GM21825 (cell line): ENCODE measurements around the gene C1orf21.
A peak's percentile ranks its signal among the peaks of the same experiment; 100 is the strongest.
"Not testable (repeated sequence)": the region's sequence is repeated elsewhere in the genome, so short reads cannot be mapped to it uniquely, and the experiment has no call there.

Source experiments
- ATAC-seq: cut with Tn5 transposase; IDR thresholded peaks from one replicate; pipeline ENCODE4 v1.9.1; 2021; ENCODE audit warnings: mild to moderate bottlenecking, moderate library complexity; ENCODE audit not compliant: unreplicated experiment

Gene C1orf21, protein sequence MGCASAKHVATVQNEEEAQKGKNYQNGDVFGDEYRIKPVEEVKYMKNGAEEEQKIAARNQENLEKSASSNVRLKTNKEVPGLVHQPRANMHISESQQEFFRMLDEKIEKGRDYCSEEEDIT

DNA sequence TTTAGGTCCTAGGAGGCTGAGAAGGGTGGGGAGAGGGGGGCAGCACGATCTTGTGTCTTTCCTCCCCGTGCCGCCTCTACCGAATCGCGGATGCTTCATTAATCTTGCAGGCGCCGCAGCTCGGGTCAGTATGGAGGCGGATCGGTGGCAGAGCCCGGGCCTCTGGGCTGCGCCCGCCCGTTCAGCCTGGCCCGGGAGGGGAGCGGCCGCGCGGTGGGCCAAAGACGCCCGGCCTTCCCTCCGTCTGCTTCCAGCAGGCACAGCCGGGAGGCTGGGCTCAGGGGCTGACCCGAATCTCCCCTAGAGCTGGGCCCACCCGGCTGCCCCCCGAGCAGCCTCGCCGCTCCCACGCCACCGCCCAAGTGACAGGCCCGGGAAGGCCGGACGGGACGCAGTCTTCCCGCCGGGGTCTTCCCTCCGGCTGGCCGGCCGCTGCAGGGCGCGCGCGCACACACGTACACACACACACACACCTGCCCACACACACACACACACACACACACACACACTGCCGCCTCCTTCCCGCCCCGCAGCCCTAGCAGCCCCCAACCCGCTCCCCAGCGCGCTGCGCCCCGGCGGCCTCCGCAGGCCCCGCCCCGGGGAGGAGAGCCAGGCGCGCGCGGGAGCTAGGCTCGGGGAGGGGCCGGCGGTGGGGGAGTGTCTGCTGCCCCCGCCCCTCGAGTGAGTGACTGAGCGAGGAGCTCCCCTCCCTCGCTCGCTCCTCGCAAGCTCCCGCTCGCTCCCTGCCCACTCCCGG, at the start of gene C1orf21:
TSS of gene C1orf21 (plus strand) at position 718 of the 757 bp plus-strand sequence. CDS start 90,481 bp downstream, outside the sequence.
- ATAC-seq: peak; percentile 80

DNA sequence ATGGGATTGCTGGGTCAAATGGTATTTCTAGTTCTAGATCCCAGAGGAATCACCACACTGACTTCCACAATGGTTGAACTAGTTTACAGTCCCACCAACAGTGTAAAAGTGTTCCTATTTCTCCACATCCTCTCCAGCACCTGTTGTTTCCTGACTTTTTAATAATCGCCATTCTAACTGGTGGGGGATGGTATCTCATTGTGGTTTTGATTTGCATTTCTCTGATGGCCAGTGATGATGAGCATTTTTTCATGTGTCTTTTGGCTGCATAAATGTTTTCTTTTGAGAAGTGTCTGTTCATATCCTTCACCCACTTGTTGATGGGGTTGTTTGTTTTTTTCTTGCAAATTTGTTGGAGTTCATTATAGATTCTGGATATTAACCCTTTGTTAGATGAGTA, 49.0 kb upstream of the C1orf21 start:
- not testable (repeated sequence) for ATAC-seq

DNA sequence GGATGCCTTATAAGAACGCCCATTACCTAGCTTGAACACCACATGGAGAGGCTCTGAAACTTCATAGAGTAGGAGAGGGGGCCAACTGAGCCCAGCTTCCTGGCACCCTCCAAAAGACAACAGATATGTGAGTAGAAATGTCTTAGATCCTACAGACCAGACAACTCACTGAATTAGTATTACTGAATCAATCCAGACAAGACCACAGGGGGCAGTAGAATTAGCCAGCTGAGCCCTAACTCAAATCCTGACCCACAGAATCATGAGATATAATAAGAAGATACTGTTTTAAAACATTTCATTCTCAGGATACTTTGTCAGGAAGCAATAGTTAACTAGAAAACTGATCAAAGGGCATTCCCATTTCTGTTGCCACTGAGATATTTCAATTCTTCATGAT, 45.8 kb upstream of the C1orf21 start:
- ATAC-seq: no peak

DNA sequence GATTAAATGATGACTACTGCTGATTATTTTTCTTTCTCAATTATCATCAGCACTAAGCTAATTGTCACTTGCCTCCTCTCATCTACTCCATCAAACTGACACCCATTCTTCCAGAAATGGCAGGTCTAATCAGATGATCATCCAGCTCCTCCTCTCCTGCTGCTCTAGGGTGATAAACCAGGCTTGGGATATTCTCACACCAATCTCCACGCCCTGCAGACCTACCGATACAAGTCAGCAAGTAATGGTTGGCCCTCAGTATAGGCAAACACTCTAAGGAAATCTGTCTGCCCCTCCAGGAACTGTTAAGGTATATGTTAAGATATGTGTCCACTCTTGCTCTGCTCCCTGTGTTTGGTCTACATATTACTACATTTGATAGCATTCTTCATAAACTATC, 36.3 kb upstream of the C1orf21 start:
- no peak for ATAC-seq

DNA sequence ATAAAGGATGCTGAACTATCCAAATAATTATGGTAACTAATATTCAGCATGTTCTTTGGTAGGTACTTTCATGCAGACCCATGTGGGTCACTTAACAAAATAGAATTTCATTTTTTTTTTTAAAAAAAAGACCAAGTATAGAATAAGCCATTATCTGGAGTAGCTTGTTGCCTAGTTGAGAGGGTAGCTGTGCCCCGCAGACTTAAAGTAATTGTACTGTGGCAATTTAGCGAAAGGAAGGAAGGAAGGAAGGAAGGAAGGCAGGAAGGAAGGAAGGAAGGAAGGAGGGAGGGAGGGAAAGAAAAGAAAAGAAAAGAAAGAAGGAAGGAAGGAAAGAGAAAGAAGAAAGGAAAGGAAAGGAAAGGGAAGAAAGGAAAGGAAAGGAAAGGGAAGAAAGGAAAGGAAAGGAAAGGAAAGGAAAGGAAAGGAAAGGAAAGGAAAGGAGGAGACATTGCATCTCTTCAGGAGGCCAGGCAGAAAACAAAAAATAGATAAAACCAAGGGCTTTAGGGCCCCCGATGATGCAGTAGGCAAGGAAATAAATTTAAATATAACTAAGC, 35.3 kb upstream of the C1orf21 start:
- no peak for ATAC-seq

- ATAC-seq: no peak
Observed at GRCh38 chr1:184352776-184353175, 34.1 kb upstream of the C1orf21 start.

DNA sequence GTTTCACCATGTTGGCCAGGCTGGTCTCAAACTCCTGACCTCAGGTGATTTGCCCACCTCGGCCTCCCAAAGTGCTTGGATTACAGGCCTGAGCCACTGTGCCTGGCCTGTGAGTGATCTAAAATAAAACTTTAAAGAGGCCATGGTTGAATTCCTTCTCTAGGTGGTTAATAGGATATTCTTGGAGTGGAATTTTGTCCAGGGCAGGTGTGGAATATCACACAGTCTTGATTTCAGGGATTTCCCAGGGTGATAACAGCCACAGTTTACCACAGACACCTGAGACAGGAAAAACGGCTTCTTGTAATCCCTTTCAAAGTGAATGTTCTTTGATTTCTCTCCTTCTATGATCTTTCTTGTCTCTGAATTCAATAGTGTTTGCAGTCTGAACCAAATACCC, 32.1 kb upstream of the C1orf21 start:
- ATAC-seq: no peak

GRCh38 chr1:184356891-184357290, 29.9 kb upstream of the C1orf21 start:
- no peak for ATAC-seq

DNA sequence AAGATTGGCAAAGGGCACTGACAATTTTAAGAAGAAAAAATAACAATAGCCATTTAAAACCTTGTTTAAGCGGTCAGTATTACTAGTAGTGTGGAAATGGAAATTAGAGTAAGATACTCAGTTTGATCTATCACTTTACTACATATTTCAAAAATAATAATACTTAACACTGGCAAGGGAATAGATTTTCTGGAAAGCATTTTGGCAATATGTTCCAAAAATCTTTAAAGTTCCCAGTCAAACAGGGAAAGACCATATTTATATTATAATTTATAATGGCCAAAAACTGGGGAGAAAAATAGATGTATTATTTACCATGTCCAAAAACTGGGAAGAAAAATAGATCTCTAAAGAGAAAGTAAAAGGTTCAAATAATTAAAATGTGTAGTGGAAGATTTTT, 28.6 kb upstream of the C1orf21 start:
- ATAC-seq: no peak

DNA sequence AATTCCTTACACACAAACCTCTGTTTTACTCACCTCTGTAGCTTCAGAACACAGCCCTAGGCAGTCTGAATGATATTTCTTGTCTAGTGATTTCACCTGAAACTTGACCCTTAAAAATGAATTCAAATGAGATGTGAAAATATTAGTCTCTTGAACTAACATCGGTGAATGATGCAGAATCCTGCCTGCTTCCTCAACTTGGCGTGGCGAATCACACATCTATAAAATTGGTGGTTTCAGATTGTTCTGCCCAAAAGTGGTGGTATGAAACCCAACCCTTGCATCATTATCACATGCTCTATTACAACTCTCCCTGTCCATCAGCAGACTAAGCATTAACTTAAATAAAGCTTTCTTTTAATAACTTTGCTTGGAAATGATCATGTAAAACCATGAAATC, 26.9 kb upstream of the C1orf21 start:
- no peak for ATAC-seq

- no peak for ATAC-seq
Observed at GRCh38 chr1:184362876-184363275, 24.0 kb upstream of the C1orf21 start.

DNA sequence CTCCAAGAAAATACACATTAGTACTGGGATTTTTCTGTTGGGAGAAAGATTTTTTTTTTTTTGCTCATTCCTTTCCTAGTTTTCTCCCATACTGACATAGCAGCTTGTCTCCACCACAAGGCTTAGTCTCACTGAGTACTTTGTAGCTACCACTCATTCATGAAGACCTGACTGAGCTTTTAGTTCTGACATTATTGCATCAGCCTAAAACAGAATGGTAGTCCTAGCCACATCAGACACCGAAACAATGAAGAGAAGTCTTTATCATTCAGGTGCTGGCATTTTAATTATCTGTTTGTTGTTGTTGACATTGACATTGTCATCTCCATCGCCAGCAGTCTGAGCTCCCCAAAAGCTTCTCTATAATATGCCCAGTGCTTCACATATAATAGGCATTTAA, 21.1 kb upstream of the C1orf21 start:
- ATAC-seq: no peak

- ATAC-seq: no peak
Observed at GRCh38 chr1:184366997-184367396, 19.8 kb upstream of the C1orf21 start.

GRCh38 chr1:184367427-184368038, 19.3 kb upstream of the C1orf21 start:
- ATAC-seq: no peak

DNA sequence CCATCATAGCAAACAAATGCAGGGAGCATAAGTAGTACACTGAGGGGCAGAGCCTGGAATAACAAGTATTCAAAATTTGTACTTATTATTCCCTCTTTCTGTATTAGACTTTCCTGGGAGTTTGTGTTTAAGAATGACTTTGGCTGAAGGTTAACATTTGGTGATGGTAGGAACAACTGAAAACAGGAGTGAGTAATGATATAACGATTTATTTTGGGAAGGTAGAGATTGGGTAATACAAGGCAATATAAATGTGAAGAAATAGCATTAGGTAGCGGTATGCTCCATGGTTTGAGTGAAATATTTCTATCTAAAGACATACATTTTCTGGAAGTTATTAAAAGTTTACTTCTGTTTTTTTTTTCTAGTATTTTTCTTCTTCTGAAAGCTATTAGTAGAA, 18.5 kb upstream of the C1orf21 start:
- no peak for ATAC-seq

- no peak for ATAC-seq
Observed at GRCh38 chr1:184370850-184371249, 16.0 kb upstream of the C1orf21 start.

DNA sequence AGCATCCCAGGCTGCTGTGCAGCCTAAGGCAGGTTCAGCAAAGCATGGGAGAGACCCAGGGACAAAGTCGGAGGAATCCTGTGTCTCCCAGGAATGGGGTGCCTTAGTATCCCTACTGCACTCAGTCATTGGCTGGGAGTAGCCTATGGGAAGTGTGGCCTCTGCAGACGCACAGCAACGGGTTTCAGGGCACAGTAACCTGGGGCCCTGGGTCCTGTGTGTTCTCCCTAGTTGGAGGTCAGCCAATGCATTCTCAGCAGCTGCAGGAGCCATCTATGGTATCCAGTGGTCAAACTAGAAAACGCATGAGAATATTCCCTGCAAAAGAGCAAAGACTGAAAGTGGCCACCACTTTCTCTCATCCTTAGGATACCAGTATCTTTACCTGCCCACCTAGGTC, 13.7 kb upstream of the C1orf21 start:
- no peak for ATAC-seq

GRCh38 chr1:184376369-184376768, 10.5 kb upstream of the C1orf21 start:
- ATAC-seq: no peak

GRCh38 chr1:184379111-184379752, 7.6 kb upstream of the C1orf21 start:
- ATAC-seq: no peak

DNA sequence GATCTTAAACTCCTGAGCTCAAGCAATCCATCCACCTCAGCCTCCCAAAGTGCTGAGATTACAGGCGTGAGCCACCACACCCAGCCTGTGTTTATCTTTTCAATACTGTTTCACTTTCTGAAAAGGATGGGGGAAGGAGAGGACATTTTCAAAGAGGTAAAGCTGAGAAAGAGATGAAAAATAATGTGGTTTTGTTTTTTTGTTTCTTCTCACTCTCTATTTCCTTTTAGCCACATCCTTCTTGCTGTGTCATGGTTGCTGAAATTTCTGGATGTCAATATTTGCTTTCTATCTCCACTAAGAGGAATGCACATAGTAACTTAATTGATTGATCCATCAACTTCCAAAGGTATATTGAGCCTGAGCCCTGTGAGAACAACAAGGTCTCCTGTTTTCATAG, 6.4 kb upstream of the C1orf21 start:
- no peak for ATAC-seq

DNA sequence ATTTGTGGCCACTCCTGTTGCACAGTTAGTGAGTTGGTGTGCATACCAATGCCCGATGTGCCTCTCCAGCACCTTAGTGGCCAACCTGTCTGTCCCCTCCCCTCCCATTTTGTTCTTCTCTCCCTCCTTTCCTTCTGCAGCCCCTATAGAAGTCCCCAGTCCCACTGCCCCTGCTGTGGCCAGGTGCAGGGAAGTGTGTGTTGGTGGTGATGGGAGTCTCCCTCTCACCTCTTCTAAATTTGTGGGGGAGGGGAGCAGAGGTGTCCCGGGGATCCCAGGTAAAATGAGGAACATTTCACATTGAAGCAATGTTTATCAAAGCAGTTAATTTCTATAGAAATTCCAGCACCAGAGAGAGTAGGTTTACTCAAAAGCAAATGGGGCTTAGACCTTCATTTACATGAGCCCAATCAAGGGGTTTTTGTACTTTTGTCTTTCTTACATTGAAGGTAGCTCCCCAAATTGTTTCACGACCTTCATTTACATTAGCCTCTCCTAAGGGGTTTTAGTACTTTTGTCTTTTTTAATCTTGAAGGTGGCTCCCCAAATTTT, 3.0 kb upstream of the C1orf21 start:
- ATAC-seq: no peak
